HTR-8/SVneo (cell line): ENCODE results near the gene PUDP.
"Not testable (repeated sequence)": the region's sequence is repeated elsewhere in the genome, so short reads cannot be mapped to it uniquely, and the experiment has no call there.

ENCODE experiments used
- DNase-seq: peaks from one replicate; pipeline ENCODE4 v3.0.0; 2011; ENCODE audit warnings: low spot score, mixed read lengths; ENCODE audit not compliant: insufficient read length
- FAIRE-seq: peaks from 2 replicates; lab custom pipeline; 2011; peaks lifted over from hg19 to GRCh38; lab: Jason Lieb, UNC

The PUDP gene

GRCh38 chrX:7052541-7052940, 95.4 kb downstream of the PUDP start:
- FAIRE-seq: no peak

GRCh38 chrX:7050271-7050670, 97.7 kb downstream of the PUDP start:
- FAIRE-seq (no peak), DNase-seq (no peak)

More at GRCh38 chrX:7052541-7052940, 95.4 kb downstream of the PUDP start:
- DNase-seq: no peak

- DNase-seq (no peak), FAIRE-seq (no peak)
These were observed 100.0 kb downstream of the PUDP start for GRCh38 chrX:7047951-7048350.

GRCh38 chrX:7045238-7045955, 102.6 kb downstream of the PUDP start:
- FAIRE-seq (no peak), DNase-seq (no peak)

- not testable (repeated sequence) for FAIRE-seq, DNase-seq
These were observed 104.0 kb downstream of the PUDP start for GRCh38 chrX:7043796-7044433.

GRCh38 chrX:7028246-7028645, 119.7 kb downstream of the PUDP start:
- FAIRE-seq (no peak), DNase-seq (no peak)

GRCh38 chrX:7027071-7027470, 120.9 kb downstream of the PUDP start:
- FAIRE-seq (no peak), DNase-seq (no peak)

- FAIRE-seq, DNase-seq: not testable (repeated sequence)
These were observed 121.6 kb downstream of the PUDP start for GRCh38 chrX:7026365-7026764.

- FAIRE-seq: no peak
- no peak for DNase-seq
These were observed 122.5 kb downstream of the PUDP start for GRCh38 chrX:7025471-7025870.

- FAIRE-seq: no peak
- DNase-seq: no peak
These were observed 123.1 kb downstream of the PUDP start for GRCh38 chrX:7024850-7025249.

GRCh38 chrX:7022996-7023395, 125.0 kb downstream of the PUDP start:
- DNase-seq, FAIRE-seq: not testable (repeated sequence)

- DNase-seq (no peak), FAIRE-seq (no peak)
These were observed 126.0 kb downstream of the PUDP start for GRCh38 chrX:7021991-7022390.

- FAIRE-seq (no peak), DNase-seq (no peak)
These were observed 128.4 kb downstream of the PUDP start for GRCh38 chrX:7019555-7019954.

GRCh38 chrX:7012262-7012834, 135.6 kb downstream of the PUDP start:
- peak; percentile 23 for FAIRE-seq
- not testable (repeated sequence) for DNase-seq

- FAIRE-seq, DNase-seq: not testable (repeated sequence)
These were observed 137.1 kb downstream of the PUDP start for GRCh38 chrX:7010897-7011296.

GRCh38 chrX:7007328-7007727, 140.6 kb downstream of the PUDP start:
- not testable (repeated sequence) for DNase-seq, FAIRE-seq
